Islet of Langerhans (tissue), 1 donor: ENCODE measurements around the gene HSPG2.
"Not testable (repeated sequence)": the region's sequence is repeated elsewhere in the genome, so short reads cannot be mapped to it uniquely, and the experiment has no call there.

ENCODE experiments used
- FAIRE-seq: peaks from one replicate; lab custom pipeline; 2011; peaks lifted over from hg19 to GRCh38; lab: Jason Lieb, UNC

HSPG2 gene

DNA sequence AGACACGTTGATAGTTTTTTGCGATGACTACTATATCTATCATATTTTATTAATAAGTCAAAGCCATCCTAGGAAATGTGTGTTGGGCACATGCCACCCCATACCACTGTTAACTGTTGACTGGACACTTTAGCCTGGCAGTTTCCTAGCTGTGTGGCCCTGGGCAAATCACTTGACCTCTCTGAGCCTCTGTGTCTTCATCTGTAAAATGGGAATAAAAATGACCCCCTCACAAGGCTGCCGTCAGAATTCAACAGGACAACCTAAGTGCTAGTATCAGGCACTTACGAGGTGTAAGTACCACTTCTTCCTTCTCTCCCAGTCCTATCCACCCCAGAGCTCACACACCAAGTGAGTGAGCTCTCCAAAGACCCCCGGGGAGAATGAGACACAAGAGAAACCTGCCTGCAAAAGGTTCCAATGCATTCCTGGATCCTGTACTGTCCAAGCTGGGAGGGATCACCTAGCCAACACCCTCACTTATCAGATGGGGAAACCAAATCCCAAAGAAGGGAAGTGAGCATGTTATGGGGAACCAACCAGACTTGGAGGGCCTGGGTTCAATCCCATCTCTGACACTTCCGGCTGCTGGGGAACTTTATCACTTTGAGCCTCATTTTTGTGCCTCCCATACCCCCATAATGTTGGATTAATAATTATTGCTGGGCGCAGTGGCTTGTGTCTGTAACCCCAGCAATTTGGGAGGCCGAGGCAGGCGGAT lies 24.9 kb downstream of the HSPG2 start:
- no peak for FAIRE-seq

DNA sequence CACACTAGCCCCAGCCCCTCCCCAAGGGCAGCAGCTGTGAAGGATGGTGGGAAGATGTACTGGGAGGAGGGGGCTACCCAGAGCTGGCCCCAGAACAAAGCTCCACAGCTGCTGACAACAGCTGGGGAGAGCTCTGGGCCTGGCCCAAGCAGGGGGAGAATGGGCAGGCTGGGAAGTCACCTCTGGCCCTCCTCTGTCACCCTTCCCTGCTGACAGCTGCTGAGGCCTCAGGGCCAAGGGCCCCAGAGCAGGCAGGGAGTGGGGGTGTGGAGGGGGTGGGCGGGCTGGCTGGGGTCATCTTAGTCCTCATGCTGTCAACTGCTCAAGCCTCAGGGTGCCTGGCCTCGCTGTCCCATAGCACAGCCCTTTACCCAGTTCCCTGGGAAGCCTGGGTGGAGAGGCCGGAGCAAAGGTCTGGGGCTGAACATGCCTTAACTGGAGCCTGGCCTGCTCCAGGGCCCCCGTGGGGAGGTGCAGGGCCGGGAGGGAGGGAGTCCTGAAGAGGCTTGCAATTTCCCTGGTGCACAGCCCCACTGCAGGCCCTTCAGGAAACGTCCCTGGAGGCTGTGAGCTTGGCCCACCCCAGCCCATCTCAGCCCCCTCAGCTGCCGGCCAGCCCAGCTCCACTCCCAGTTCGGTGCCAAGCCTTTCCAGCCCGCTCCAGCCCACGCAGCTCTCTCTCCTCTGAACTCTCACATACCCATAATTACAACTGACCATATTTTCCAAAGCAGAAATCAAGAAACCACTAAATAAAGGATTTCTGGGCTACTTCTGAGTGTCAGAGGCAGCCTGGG lies 25.7 kb downstream of the HSPG2 start:
- no peak for FAIRE-seq

DNA sequence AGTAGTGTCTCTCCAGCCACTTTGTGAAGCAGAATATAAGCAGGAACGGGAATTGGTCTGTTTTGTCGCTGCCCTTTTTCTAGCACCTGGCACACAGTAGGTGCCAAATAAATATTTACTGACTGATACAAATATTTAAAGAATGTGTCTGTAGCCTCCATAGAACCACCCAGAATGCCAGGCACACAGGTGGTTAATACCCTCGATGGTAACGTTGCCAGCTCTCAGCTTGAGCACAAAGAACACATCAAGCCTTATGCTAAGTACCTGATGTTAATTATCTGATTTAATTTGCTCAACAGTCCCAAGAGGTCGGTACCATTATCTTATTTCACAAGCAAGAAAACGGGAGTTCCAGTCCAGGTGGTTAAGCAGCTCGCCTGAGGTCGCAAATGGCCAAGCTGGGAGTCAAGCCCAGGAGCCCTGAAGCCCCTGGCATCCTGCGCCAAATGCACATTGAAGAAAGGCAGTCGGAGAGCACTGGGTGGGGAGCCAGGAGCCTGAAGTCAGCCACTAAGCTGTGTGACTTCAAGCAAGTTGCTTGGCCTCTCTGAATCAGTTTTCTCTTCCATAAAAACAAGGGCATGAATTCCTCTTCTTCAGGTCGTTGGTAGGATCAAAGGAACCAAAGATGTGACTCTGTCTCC lies 26.4 kb downstream of the HSPG2 start:
- no peak for FAIRE-seq

DNA sequence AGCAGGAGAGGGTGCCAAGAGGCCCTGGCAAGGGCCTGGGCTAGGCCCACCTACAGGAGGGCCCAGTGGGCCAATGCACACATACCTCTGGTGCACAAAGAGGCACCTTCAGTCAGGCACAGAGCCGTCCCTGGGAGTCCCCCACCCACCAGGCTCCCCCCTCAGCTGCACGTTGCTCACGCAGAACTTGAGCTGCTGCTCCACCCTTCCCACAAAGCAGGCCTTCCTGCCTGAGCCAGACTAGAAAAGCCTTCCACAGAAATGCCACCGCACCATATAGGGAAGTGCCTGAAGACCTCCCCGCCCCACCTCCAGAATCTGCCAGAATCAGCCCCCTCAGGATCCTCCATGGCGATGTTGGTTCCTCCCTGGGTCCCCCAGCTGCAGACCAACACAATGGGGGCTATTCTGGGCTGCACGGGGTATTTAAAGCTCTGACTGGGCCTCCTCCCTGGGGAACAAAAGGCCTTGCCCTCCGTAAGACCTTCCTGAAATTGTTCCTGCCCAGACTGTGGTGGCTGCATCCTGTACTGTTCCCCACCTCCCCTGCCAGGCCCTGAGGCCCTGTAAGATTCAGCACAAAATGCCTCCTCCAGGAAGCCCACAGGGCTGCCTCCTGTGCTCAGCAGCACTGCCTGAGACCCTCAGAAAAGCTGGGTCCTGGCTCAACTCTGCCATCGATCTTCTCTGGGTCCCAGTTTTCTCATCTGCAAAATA lies 27.2 kb downstream of the HSPG2 start:
- FAIRE-seq, result no peak

DNA sequence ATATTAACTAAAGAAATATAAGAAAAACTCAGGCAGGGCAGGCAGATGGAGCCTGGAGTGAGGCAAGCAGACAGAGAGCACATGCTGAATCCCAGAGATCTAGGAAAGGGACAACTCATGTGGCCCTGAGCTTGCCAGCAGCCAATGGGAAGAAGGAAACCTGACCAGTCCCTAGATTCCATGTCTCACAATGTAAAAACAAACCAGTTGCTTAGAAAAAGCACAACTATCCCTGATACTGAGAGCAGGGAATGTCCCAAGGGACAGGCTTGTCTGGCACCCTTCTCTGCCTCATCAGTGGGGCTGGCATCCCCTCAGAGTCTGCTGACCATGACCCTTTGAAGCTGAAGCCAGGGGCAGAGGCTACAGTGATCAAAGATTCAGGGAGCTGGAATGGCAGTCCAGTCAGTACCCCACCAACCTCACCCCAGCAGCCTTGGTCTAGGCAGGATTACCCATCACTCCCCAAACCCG lies 27.8 kb downstream of the HSPG2 start:
- FAIRE-seq, result no peak

DNA sequence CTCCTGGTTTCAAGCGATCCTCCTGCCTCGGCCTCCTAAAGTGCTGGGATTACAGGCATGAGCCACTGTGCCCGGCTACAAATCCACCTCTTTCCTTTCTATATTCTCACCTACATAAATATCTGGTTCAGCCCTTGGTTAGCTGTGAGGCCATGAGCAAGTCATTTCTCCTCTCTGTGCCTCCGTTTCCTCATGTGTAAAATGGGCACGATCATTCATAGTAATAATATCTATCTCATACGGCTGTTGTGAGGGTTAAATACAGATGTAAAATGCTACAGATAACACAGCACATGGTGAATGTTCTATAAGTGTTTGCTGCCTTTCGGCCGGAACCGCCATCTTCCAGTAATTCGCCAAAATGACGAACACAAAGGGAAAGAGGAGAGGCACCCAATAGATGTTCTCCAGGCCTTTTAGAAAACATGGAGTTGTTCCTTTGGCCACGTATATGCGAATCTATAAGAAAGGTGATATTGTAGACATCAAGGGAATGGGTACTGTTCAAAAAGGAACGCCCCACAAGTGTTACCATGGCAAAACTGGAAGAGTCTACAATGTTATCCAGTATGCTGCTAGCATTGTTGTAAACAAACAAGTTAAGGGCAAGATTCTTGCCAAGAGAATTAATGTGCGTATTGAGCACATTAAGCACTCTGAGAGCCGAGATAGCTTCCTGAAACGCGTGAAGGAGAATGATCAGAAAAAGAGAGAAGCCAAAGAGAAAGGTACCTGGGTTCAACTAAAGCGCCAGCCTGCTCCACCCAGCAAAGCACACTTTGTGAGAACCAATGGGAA lies 29.2 kb downstream of the HSPG2 start:
- FAIRE-seq, result not testable (repeated sequence)

DNA sequence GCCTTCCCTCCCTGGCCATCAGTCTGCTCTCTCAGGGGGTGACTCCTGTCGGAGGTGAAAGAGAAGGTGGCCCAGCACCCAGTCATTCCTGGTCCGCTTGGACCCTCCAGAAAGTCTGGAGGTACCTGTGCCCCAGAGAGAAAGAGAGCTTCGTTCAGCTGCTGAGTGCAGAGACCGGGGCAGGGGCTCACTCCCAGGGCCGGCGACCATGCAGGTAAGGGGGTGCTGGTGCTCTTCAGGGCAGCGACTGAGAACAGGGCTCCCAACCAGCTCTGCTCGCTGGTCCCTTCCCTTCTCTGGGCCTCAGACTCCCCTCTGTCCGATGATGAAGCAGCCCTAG lies 30.1 kb downstream of the HSPG2 start:
- no peak for FAIRE-seq

DNA sequence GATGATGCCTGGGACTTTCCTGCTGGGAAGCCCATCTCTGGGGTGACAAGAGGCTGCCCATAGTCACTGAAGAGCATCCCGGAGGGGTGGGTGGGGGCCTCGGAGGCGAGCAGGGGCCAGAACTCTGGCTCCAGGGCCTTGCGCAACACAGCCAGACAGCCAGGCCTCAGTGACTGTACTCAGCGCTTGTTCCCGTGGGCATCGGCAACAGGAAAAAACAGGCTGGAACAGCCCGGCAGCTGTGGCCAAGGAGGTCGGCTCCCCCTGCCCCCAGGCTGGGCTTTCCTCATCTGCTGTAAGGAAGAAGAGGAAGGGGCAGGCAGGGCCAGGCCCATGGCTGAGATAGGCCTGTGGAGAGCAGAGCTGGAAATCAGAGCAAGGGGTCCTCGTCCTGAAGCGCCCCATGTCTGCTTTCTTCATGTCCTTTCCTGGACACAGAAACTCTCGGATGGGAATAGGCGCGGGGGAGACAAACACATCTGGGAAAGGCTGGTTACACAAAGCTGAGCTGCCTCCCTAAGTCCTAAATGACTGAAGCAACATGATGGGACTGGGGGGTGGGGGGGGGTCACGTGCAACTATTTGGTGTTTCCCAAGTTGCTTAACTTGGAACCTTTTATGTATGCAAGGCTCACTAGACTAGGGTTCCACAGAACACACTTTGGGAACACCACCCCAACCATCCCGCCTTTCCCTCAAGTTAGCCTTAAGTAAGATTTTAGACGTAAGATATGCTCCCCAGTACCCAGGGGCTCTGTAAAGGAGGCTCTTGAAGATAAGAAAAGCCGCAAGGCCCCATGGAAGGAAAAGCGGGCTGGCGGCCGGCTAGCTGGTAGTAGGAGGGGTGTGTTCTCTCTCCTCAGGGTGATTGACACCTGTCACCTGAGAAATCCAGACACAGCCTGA lies 30.7 kb downstream of the HSPG2 start:
- no peak for FAIRE-seq

DNA sequence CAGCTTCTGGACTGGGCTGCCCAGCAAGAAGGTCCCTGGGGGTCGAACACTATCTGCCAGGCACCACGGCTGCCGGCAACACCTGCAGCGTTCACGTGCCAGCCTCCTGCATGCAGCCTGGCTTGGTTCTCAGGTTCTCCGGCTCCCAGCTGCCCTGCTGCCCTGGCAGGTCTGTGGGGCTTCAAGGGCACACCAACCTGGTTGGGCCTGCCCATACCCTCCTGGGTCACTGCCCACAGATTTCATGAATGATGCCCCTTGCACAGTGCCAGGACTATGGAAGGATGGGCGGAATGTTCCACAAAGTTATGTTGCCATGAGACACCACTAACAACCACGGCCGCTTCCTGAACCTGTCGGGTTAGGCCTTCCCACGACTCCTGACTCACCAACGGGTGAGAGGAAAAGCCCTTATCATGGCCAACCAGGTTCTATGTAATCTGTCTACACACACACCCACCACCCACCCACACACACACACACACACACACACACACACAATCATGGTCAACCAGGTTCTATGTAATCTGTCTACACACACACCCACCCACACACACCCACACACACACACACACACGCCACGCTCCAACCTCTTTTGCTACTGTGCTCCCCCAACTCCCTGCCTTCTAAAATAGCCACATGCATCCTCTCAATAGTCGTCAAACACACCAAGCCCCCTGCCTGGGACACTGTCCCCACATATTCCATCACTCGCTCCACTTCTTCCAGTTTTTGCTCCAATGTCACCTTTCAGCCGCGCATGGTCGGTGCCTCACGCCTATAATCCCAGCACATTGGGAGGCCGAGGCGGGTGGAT lies 32.2 kb downstream of the HSPG2 start:
- FAIRE-seq, result no peak

DNA sequence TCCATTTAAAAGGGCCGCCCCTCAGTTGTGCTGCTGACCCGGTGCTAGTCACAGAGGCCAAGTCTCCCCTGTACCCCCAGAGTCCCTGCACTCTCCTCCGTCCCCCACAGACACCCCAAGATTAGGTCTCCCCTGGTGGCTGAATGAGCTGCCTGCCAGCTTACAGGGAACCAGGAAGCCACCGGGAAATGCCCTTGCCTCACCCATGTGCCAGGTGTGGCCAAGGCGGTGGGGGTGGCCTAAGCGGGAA lies 32.7 kb downstream of the HSPG2 start:
- FAIRE-seq, result no peak

DNA sequence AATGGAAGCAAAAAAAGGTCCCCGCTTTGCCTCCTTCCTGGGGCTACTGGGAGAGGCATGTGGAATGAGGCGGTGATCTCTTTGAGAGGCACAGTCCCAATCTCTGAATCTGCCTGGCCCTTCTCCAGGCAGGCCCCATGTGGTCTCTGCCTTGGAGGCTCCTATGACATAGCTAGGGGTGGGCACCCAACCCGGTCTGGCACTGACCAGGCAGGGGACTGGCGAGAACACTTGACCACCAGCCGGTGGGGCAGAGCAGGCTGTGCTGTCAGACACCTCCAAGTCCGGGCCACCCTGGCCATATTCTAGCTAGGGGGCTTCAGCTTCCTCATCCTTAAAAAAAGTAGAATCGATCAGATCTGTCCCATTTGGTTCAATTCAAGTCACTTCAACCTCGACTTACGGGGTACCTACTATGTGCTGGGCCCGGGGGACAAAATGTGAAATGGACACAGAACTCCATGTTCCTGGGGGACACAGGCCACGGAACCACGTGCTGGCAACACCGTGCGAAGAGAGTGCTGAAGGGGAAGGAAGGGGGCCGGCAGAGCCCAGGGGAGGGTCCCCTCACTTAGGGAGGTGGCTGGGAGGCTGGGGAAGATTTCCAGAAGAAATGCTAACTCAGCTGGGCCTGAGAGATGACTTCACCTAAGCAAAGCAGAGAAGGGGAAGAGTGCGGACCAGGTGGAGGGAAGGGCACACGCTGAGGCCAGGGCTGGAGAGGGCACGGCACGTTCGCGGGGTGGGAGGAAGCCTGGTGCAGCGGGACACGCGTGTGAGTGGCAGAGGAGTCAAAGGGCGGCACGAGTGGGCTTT lies 33.3 kb downstream of the HSPG2 start:
- no peak for FAIRE-seq

DNA sequence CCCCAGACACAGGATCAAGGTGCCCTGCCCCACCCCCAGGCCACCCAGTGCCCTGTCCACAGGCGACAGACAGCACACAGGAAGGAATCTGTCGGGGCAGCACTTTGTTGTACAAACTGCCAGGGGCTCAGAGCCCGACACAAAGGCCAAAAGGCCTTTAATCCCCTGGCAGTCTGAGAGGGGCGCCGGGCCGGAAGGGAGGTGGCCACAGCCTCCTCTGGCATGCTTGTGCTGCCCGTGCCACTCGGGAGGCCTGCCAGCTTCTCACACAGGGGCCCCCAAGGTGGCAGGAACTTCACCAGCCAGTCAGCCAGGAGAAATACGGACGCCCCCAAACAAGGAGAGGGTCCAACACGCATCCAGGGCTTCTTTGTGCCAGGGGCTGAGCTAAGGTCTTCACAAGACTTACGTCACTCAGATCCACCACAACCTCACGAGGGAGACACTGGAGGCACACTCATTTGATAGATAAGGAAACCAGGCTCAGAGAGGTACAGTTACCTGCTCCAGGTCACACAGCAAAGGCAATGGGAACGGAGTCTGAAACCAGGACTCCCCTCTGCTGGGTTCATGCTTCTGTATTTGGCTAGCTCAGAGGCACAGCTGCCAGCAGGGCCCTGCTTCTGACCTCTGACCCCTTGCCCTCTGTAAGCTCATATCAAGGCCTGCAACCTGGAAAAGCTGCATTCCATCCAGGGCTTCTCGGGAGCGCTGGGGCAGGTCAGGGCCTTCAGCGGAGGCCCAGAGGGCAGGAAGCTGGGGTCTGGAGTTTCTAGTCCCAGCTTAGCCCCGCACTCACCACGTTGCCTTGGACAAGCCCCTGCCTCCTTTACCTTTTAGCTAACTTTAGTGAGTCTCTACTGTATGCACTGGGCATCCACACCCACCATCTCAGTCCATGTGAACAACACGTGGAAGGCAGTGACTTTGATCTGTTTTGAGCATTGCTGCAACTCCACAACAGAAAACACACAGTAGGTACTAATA lies 34.8 kb downstream of the HSPG2 start:
- no peak for FAIRE-seq

DNA sequence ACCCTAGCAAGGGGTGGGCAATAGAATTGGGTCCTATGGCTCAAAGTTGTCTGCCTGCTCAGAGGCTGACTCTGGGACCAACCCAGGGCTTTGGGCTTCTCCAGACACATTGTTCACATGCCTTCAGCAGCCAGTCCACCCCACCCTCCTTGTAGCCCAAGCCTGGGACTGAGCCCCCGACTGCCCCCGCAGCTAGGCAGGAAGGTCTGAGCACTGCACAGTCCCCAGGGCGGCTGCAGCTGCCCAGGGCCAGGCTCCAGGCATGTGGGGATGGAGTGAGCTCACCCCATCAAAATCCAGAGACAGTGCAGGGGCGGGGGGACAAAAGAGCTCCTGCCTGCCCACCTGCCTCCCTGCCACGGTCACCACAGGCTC lies 35.6 kb downstream of the HSPG2 start:
- FAIRE-seq, result no peak

DNA sequence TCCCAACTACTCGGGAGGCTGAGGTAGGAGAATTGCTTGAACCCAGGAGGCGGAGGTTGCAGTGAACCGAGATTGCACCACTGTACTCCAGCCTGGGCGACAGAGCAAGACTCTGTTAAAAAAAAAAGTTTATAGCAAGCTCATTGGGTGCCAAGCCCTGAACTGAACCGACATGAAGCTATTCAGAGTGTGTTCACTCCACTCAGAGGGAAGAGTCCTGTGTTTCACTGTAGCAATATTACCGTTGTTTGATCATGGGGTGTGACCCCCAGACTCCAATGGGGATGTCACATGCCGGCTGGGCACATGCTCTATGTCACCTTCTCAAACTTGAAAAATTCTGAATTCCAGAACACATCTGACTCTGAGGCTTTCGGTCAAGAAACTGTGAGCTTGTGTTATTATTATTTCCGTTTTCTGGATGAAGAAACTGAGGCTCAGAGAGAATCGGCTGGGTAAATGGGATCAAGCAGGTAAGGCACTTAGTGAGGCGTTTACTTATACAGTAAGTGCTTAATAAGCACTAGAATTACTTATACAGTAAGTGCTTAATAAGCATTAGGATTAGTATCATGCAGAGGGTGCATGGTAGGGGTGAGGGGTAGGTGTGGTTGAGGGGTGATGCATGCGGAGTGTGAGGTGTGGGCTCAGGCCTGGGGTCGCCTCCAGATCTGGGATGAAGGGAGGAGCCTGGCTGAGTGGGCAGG lies 36.2 kb downstream of the HSPG2 start:
- FAIRE-seq, result no peak

DNA sequence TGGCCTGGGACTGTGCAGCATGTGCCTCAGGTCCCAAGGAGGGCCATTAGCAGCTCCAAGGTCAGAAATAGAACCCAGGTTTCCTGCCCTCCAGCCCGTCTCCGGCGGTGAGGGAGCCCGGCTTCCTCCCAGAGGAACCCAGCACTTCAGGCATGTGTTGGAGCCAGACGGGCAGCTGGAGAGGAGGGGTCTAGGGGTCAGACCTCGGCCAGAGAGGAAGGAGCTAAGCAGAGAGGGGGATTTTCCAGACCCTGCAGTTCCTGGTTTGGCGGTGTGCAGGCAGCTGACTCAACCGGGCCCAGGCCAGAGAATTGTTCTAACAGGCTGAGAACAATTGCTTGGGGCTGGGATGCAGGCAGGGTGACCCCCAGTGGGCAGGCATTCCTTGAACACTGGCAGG lies 37.1 kb downstream of the HSPG2 start:
- no peak for FAIRE-seq

DNA sequence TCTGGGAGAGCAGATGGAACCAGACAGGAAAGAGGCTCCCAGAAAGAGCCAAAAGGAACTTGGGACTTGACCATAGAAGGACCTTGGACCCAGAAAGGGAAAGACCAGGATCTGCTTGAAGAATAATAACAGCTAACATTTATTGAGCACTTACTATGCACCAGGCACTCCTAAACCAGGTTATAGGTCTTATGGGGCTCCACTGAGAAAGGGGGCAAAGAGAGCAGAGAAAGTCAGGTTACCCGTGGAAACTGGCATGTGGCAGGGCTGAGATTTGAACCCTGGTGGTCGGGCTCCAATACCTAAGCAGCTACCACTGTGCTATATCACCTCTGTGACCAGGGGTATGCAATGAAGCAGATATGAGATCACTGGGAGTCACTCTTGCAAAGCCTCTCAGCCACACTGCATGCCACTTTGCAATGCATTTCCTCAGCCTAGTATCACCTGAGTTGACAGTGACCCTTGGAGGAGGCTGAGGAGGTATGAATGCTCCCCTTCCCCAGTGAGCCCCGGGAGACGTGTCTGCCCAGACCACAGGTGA lies 37.8 kb downstream of the HSPG2 start:
- no peak for FAIRE-seq
